Measurements from ENCODE around the gene C1QTNF9. TPM values are rescaled to one million over a fixed set of nuclear protein-coding genes. Genes with fewer than 3 reads are reported as not detected.

C1QTNF9 gene
- total and polyA plus RNA-seq, 9 of the 15 experiments (the other 6 are each of a cell fraction or from before 2014, with no cell fraction given) = not detected

DNA sequence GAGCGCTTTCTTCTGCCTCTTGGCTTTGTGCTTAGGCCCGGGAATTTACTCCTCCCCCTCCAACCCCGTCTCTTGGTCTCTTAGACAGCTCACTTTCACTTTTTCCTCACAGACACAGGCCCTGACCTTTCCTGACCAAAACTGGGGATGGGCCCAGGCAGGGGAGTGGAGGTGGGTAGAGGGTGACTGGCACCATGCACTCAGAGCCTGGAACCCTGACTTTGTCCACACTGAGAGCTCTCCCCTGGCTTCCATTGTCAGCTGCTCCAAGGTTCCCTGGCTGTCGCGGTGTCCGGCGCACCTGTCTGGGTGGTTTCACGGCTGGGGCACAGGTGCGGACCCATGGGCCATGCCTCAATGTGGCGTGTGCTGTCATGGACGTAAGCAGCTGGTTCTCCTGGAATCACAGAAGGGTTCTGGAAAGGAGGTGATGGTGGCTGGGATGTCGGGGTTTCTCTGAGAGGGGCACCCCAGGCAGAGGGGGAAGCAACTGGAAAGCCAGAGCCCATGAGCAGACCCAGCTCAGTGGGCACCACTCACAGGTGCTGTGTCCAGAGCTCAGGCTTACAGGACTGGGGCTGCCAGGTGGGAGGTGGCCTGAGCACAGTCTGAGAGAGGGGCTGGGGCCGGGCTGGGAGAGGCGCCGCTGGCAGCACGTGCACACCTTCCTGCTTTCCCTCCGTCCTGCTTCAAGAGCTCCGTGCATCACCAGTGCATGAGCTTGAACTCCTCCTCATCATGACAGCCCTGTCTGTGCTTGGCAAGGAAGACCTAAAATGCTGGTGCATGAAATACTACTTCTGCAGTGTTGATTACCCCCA is 28.0 kb upstream of the C1QTNF9 start:
- WGBS (ENCODE audit: insufficient coverage, low coverage, missing lambda C conversion rate) = 0% methylated on average over 12 of the region's 18 CpGs
- H3K27ac ChIP-seq (ENCODE audit: extremely low read depth, low read depth, low read length) = no peak overlapping the region
- ChIA-PET CTCF (ENCODE audit: low intra/inter-chr PET ratio) (no interaction called here), POLR2A (interaction anchor here (0.8 kb wide), 1 partner anchor 9 kb away, joined by 3 read pairs; no protein-coding TSS in a partner anchor)
- FAIRE-seq (no peak), ATAC-seq (no peak), DNase-seq (ENCODE audit: extremely low read depth in 1 of 4, low spot score in 3 of 4) (no peak)
- no peaks in the 10 kb centered on the region for H3K9me3 ChIP-seq (replicated peaks; ENCODE audit: control insufficient read depth, insufficient read depth, low read depth, low read length)
- H3K9me1 ChIP-seq (ENCODE audit: control insufficient read depth, insufficient read depth, low read length) = no peaks in the 10 kb centered on the region
- no peaks in the 10 kb centered on the region for H3K79me2 ChIP-seq (ENCODE audit: control insufficient read depth, insufficient read depth, low read length)
- TF ChIP-seq BRD9 (IDR thresholded peaks at IDR 0.05; ENCODE audit: low read depth, partially characterized antibody) = no peak
- H3K4me3 ChIP-seq = no peak overlapping the region
- H3K9ac ChIP-seq (ENCODE audit: insufficient read depth in 1 of 2, low read depth in 2 of 2, low read length in 2 of 2) = no peak overlapping the region
- H3K4me2 ChIP-seq (ENCODE audit: insufficient read depth, low read length) = no peak overlapping the region
- no peaks in the 10 kb centered on the region for H3K4me1 ChIP-seq (replicated peaks in 1 of 2; ENCODE audit: control insufficient read depth in 2 of 2, insufficient read depth in 2 of 2, low read length in 2 of 2)
- no TSS peak for BruUV-seq (replicated peaks)
- H3K27me3 ChIP-seq (ENCODE audit: control insufficient read depth in 2 of 2, insufficient read depth in 2 of 2, low read length in 2 of 2) = peaks cover 0 to 6% of the 10 kb centered on the region in 2 experiments; a peak in 2 of 5 replicates
- no peaks in the 10 kb centered on the region for H4K20me1 ChIP-seq (replicated peaks; ENCODE audit: control insufficient read depth, insufficient read depth, low read length)
- H2AFZ ChIP-seq (ENCODE audit: low read depth, low read length) = no peak overlapping the region
- intact Hi-C loops (cut with micrococcal nuclease) (no loop called here), in situ Hi-C loops (cut with MboI) (no loop called here)
- H3K36me3 ChIP-seq (ENCODE audit: control insufficient read depth, insufficient read depth, low read length) = no peaks in the 10 kb centered on the region

DNA sequence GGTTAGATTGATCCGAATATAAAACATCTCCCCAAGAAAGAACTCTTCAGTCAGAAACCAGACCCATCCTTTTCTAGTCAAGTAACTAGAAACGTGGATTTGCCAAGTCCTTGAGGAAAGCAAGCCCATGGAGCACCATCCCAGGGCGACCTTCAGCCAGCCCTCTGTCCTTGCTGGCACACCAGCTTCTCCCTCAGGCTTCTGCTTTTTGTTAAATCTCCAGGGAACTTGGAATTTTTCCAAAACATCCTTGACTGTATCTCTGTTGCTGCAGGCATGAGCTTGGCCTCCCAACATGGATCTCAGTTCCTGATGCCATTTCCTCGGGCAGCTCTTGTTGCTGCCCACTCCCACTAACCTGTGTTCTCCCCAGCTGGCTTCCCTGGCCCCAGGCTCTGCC is 27.1 kb upstream of the C1QTNF9 start:
- Histone ChIP-seq H3K36me3 (ENCODE audit: control insufficient read depth, insufficient read depth, low read length) (no peaks in the 10 kb centered on the region), H3K9me3 (replicated peaks; ENCODE audit: control insufficient read depth, insufficient read depth, low read depth, low read length) (no peaks in the 10 kb centered on the region), H3K4me3 (no peak overlapping the region), H3K27me3 (ENCODE audit: control insufficient read depth in 2 of 2, insufficient read depth in 2 of 2, low read length in 2 of 2) (peaks cover 0 to 9% of the 10 kb centered on the region in 2 experiments; a peak in 2 of 5 replicates), H2AFZ (ENCODE audit: low read depth, low read length) (no peak overlapping the region), H3K9me1 (ENCODE audit: control insufficient read depth, insufficient read depth, low read length) (no peaks in the 10 kb centered on the region), H3K27ac (ENCODE audit: extremely low read depth, low read depth, low read length) (no peak overlapping the region), H3K4me2 (ENCODE audit: insufficient read depth, low read length) (no peak overlapping the region), H3K79me2 (ENCODE audit: control insufficient read depth, insufficient read depth, low read length) (no peaks in the 10 kb centered on the region), H3K9ac (ENCODE audit: insufficient read depth in 1 of 2, low read depth in 2 of 2, low read length in 2 of 2) (no peak overlapping the region), H3K4me1 (replicated peaks in 1 of 2; ENCODE audit: control insufficient read depth in 2 of 2, insufficient read depth in 2 of 2, low read length in 2 of 2) (no peaks in the 10 kb centered on the region), H4K20me1 (replicated peaks; ENCODE audit: control insufficient read depth, insufficient read depth, low read length) (no peaks in the 10 kb centered on the region)
- in situ Hi-C loops (cut with MboI) (no loop called here), intact Hi-C loops (cut with micrococcal nuclease) (no loop called here)
- WGBS (ENCODE audit: insufficient coverage, low coverage, missing lambda C conversion rate) = 0% methylated on average over 4 of the region's 4 CpGs
- no TSS peak for BruUV-seq (replicated peaks)
- DNase-seq (ENCODE audit: extremely low read depth in 1 of 4, low spot score in 3 of 4) (no peak), FAIRE-seq (no peak), ATAC-seq (no peak)
- CTCF ChIA-PET (ENCODE audit: low intra/inter-chr PET ratio) = no interaction called here
- TF ChIP-seq SPI1 (IDR thresholded peaks at IDR 0.05; ENCODE audit: borderline replicate concordance, low read depth, low read length) = no peak
- TF ChIP-seq PYGO2 (tag; IDR thresholded peaks at IDR 0.05) = no peak
- TF ChIP-seq CBX8 (IDR thresholded peaks at IDR 0.05; ENCODE audit: borderline replicate concordance, extremely low read depth, low read depth, low read length, poor library complexity, severe bottlenecking) = no peak
- TF ChIP-seq ZNF436 (CRISPR knock-in tag; IDR thresholded peaks at IDR 0.05) = no peak
- no peak for TF ChIP-seq GTF2F1 (IDR thresholded peaks at IDR 0.05; ENCODE audit: low read depth, low read length)
- TF ChIP-seq, protein P1, sequence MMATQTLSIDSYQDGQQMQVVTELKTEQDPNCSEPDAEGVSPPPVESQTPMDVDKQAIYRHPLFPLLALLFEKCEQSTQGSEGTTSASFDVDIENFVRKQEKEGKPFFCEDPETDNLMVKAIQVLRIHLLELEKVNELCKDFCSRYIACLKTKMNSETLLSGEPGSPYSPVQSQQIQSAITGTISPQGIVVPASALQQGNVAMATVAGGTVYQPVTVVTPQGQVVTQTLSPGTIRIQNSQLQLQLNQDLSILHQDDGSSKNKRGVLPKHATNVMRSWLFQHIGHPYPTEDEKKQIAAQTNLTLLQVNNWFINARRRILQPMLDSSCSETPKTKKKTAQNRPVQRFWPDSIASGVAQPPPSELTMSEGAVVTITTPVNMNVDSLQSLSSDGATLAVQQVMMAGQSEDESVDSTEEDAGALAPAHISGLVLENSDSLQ (IDR thresholded peaks at IDR 0.05) = no peak
- TF ChIP-seq, protein P2, sequence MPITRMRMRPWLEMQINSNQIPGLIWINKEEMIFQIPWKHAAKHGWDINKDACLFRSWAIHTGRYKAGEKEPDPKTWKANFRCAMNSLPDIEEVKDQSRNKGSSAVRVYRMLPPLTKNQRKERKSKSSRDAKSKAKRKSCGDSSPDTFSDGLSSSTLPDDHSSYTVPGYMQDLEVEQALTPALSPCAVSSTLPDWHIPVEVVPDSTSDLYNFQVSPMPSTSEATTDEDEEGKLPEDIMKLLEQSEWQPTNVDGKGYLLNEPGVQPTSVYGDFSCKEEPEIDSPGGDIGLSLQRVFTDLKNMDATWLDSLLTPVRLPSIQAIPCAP (CRISPR knock-in tag; IDR thresholded peaks at IDR 0.05; ENCODE audit: borderline replicate concordance) = no peak
- no peak for TF ChIP-seq ZBTB7A (IDR thresholded peaks at IDR 0.05; ENCODE audit: borderline replicate concordance, control insufficient read depth, low read depth, low read length)
- POLR2A ChIA-PET = no interaction called here
